Coronary artery (tissue), 2 donors: ENCODE measurements around the gene TRIM44.
"Not testable (repeated sequence)": the region's sequence is repeated elsewhere in the genome, so short reads cannot be mapped to it uniquely, and the experiment has no call there.

Source experiments
- DNase-seq: peaks from one replicate; pipeline ENCODE4 v3.0.0-alpha.2; 2017; ENCODE audit warnings: low spot score
- H3K27ac ChIP-seq, 2 donors: fragments of 200-600 bp; sonication (generic); one replicate each; pipeline ENCODE4 v1.5.1; 2016 to 2019
- H3K4me3 ChIP-seq: fragments of 200-600 bp; sonication (generic); 2 replicates; pipeline ENCODE4 v1.5.1; 2016; ENCODE audit warnings: mild to moderate bottlenecking, moderate library complexity
- CTCF ChIP-seq: fragments of 200-600 bp; sonication (generic); IDR thresholded peaks from one replicate; pipeline ENCODE4 v1.5.1; 2019; ENCODE audit warnings: antibody characterized with exemption

Gene TRIM44

GRCh38 chr11:35826006-35826405 is 163.4 kb downstream of the TRIM44 start:
- Histone ChIP-seq H3K4me3 (no peak overlapping the region), H3K27ac (no peak overlapping the region)
- no peak for DNase-seq
- TF ChIP-seq CTCF = no peak

GRCh38 chr11:35826949-35827348 is 164.4 kb downstream of the TRIM44 start:
- H3K4me3 ChIP-seq = no peak overlapping the region
- no peak for DNase-seq
- no peak overlapping the region for H3K27ac ChIP-seq
- no peak for TF ChIP-seq CTCF

GRCh38 chr11:35836205-35836604 is 173.6 kb downstream of the TRIM44 start:
- DNase-seq = no peak
- TF ChIP-seq CTCF = no peak
- H3K4me3 ChIP-seq = no peak overlapping the region
- no peak overlapping the region for H3K27ac ChIP-seq

GRCh38 chr11:35838071-35838470 is 175.5 kb downstream of the TRIM44 start:
- H3K4me3 ChIP-seq = no peak overlapping the region
- no peak for DNase-seq
- no peak overlapping the region for H3K27ac ChIP-seq
- no peak for TF ChIP-seq CTCF

- not testable (repeated sequence) for H3K27ac ChIP-seq, H3K4me3 ChIP-seq, DNase-seq
Measured at GRCh38 chr11:35838697-35839367, 176.3 kb downstream of the TRIM44 start.

GRCh38 chr11:35839368-35840161 is 177.0 kb downstream of the TRIM44 start:
- H3K27ac ChIP-seq = no peak overlapping the region
- TF ChIP-seq CTCF = no peak
- DNase-seq = no peak
- no peak overlapping the region for H3K4me3 ChIP-seq

GRCh38 chr11:35841733-35842132 is 179.2 kb downstream of the TRIM44 start:
- no peak for DNase-seq
- TF ChIP-seq CTCF = no peak

More at GRCh38 chr11:35841733-35842132, 179.2 kb downstream of the TRIM44 start:
- no peak overlapping the region for H3K4me3 ChIP-seq
- no peak overlapping the region for H3K27ac ChIP-seq
